ENCODE measurements around the gene PHKB. TPM values are rescaled to one million over a fixed set of nuclear protein-coding genes. Genes with fewer than 3 reads are reported as not detected.
"Not testable (repeated sequence)": the region's sequence is repeated elsewhere in the genome, so short reads cannot be mapped to it uniquely, and the experiment has no call there.

PHKB gene
- total RNA-seq, 1 donor from 2014 or later: 110 TPM

DNA sequence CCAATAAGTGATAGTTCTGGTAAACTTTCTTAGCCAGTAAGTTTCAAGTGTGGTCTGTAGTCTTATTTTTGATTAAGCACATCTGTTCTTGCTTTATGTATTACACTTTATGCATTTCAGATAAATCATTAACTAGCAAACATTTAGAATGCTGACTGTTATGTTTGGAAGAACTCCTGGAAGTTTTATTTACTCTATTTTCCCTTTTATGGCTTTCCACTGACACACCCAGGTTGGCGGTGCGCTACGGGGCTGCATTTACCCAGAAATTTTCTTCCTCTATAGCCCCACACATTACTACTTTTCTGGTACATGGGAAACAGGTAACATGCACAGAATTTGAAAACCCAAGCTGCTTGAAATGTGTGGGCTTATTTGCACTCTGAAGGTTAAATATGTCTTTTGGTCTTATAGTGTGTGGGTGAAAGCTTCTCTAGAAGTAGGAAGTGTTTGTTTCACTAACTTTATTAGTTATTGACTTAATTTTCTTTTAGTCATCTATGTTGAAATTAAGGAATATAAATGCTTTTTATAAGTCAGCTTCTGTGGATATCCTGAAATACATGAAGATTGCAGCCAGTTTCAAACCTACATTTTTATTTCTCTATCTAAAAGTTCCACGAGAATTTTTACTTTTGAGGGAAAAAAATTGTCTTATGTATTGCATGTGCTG is 203.7 kb downstream of the PHKB start:
- TF ChIP-seq, protein P1, sequence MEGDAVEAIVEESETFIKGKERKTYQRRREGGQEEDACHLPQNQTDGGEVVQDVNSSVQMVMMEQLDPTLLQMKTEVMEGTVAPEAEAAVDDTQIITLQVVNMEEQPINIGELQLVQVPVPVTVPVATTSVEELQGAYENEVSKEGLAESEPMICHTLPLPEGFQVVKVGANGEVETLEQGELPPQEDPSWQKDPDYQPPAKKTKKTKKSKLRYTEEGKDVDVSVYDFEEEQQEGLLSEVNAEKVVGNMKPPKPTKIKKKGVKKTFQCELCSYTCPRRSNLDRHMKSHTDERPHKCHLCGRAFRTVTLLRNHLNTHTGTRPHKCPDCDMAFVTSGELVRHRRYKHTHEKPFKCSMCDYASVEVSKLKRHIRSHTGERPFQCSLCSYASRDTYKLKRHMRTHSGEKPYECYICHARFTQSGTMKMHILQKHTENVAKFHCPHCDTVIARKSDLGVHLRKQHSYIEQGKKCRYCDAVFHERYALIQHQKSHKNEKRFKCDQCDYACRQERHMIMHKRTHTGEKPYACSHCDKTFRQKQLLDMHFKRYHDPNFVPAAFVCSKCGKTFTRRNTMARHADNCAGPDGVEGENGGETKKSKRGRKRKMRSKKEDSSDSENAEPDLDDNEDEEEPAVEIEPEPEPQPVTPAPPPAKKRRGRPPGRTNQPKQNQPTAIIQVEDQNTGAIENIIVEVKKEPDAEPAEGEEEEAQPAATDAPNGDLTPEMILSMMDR (IDR thresholded peaks at IDR 0.05): no peak
- ChIA-PET CTCF (no interaction called here), POLR2A (no interaction called here)
- DNase-seq: no peak
- intact Hi-C loops (cut with micrococcal nuclease): loop anchor here (5.0 kb wide), 1 partner anchor 407 kb away; no protein-coding TSS in a partner anchor
- no peak overlapping the region for H3K27ac Mint-ChIP-seq
- no peaks in the 10 kb centered on the region for H3K4me1 Mint-ChIP-seq
- no peak for ATAC-seq (ENCODE audit: low read depth)
- H3K9me3 Mint-ChIP-seq: no peaks in the 10 kb centered on the region
- peaks cover 77% of the 10 kb centered on the region for H3K36me3 Mint-ChIP-seq (ENCODE audit: low read depth)
- H3K4me3 Mint-ChIP-seq: no peak overlapping the region
- no peaks in the 10 kb centered on the region for H3K27me3 Mint-ChIP-seq

DNA sequence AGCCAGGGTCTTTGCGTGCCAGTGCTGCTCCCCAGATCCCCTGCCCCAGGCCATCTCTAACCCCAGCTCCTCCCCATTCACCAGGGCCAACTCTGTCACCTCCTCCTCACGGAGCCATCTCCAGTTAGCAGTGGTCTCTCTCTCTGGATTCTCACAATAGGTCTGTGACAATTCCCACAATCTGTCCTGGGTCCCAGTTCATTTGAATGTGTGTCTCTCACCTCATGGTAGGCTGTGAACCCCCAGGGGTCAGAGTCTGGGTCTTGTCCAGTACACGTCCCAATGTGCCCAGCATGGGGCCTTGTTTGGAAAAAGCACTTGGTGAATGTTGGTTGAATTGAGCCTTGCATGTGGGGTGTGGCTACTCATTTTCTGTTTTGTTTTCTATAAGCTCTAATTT is 205.3 kb downstream of the PHKB start:
- Mint-ChIP-seq H3K27ac (no peak overlapping the region), H3K36me3 (ENCODE audit: low read depth) (peaks cover 77% of the 10 kb centered on the region), H3K9me3 (no peaks in the 10 kb centered on the region), H3K4me1 (no peaks in the 10 kb centered on the region), H3K27me3 (no peaks in the 10 kb centered on the region), H3K4me3 (no peak overlapping the region)
- no peak for DNase-seq
- POLR2A ChIA-PET: no interaction called here
- TF ChIP-seq, protein P1 (IDR thresholded peaks at IDR 0.05): no peak
- no peak for ATAC-seq (ENCODE audit: low read depth)
- intact Hi-C loops (cut with micrococcal nuclease): no loop called here
- CTCF ChIA-PET: no interaction called here

- DNase-seq (no peak), ATAC-seq (ENCODE audit: low read depth) (no peak)
- H3K27me3 Mint-ChIP-seq: no peaks in the 10 kb centered on the region
- no peak overlapping the region for H3K27ac Mint-ChIP-seq
- H3K4me3 Mint-ChIP-seq: no peak overlapping the region
- H3K4me1 Mint-ChIP-seq: no peaks in the 10 kb centered on the region
- no peaks in the 10 kb centered on the region for H3K9me3 Mint-ChIP-seq
- TF ChIP-seq, protein P1 (IDR thresholded peaks at IDR 0.05): no peak
- intact Hi-C loops (cut with micrococcal nuclease): no loop called here
- H3K36me3 Mint-ChIP-seq (ENCODE audit: low read depth): peaks cover 78% of the 10 kb centered on the region
- ChIA-PET CTCF (no interaction called here), POLR2A (no interaction called here)
Observed at GRCh38 chr16:47667956-47668355, 206.8 kb downstream of the PHKB start.

- TF ChIP-seq, protein P1 (IDR thresholded peaks at IDR 0.05): no peak
- Mint-ChIP-seq H3K4me1 (no peaks in the 10 kb centered on the region), H3K9me3 (peaks cover 5% of the 10 kb centered on the region), H3K27me3 (no peaks in the 10 kb centered on the region), H3K4me3 (no peak overlapping the region), H3K36me3 (ENCODE audit: low read depth) (peaks cover 82% of the 10 kb centered on the region), H3K27ac (no peak overlapping the region)
- intact Hi-C loops (cut with micrococcal nuclease): no loop called here
- ATAC-seq (ENCODE audit: low read depth): no peak
- no peak for DNase-seq
- POLR2A ChIA-PET: no interaction called here
- CTCF ChIA-PET: no interaction called here
Observed at GRCh38 chr16:47672475-47672874, 211.3 kb downstream of the PHKB start.

GRCh38 chr16:47676635-47677177 is 215.6 kb downstream of the PHKB start:
- POLR2A ChIA-PET: no interaction called here
- H3K36me3 Mint-ChIP-seq (ENCODE audit: low read depth): peaks cover 72% of the 10 kb centered on the region
- no peak for ATAC-seq (ENCODE audit: low read depth)

GRCh38 chr16:47681571-47681970 is 220.4 kb downstream of the PHKB start:
- intact Hi-C loops (cut with micrococcal nuclease); H3K27me3 Mint-ChIP-seq; H3K9me3 Mint-ChIP-seq; H3K27ac Mint-ChIP-seq; H3K4me3 Mint-ChIP-seq; H3K4me1 Mint-ChIP-seq; ATAC-seq (ENCODE audit: low read depth); DNase-seq; CTCF ChIA-PET; POLR2A ChIA-PET: not testable (repeated sequence)
- H3K36me3 Mint-ChIP-seq (ENCODE audit: low read depth): peaks cover 63% of the 10 kb centered on the region

More at GRCh38 chr16:47676635-47677177, 215.6 kb downstream of the PHKB start:
- Mint-ChIP-seq H3K4me3 (no peak overlapping the region), H3K27ac (no peak overlapping the region), H3K9me3 (peaks cover 5% of the 10 kb centered on the region), H3K27me3 (no peaks in the 10 kb centered on the region), H3K4me1 (no peaks in the 10 kb centered on the region)
- DNase-seq: no peak
- TF ChIP-seq, protein P1 (IDR thresholded peaks at IDR 0.05): no peak
- CTCF ChIA-PET: no interaction called here
- intact Hi-C loops (cut with micrococcal nuclease): no loop called here
